GM21423 (cell line): ENCODE data around the gene CDC14A.
A peak's percentile ranks its signal among the peaks of the same experiment; 100 is the strongest.

Experiments
- ATAC-seq: cut with Tn5 transposase; IDR thresholded peaks from one replicate; pipeline ENCODE4 v1.9.1; 2021; ENCODE audit warnings: mild to moderate bottlenecking, moderate library complexity; ENCODE audit not compliant: unreplicated experiment

Gene CDC14A

DNA sequence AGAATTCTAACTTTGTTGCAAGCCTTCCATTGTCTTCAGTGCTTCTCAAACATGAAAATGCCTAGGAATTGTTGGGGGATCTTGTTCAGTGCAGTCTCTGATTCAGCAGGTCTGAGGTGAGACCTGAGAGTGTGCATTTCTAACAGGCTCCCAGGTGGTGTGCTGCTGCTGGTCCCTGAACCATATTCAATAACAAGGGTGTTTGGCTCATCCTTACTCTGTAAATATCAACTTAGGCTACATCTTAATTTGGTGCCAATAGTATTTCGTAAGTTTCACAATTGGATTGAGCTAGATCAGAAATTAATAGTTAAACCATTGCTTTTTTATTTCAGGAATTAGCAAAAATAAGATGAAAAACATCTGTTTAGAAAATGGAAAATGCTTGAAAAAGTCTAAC lies 126.5 kb downstream of the CDC14A start:
- ATAC-seq: no peak

- no peak for ATAC-seq
Measured at GRCh38 chr1:100479620-100480338, 127.5 kb downstream of the CDC14A start.

GRCh38 chr1:100481303-100481702 lies 129.0 kb downstream of the CDC14A start:
- ATAC-seq: no peak

GRCh38 chr1:100482167-100482566 lies 129.9 kb downstream of the CDC14A start:
- no peak for ATAC-seq

DNA sequence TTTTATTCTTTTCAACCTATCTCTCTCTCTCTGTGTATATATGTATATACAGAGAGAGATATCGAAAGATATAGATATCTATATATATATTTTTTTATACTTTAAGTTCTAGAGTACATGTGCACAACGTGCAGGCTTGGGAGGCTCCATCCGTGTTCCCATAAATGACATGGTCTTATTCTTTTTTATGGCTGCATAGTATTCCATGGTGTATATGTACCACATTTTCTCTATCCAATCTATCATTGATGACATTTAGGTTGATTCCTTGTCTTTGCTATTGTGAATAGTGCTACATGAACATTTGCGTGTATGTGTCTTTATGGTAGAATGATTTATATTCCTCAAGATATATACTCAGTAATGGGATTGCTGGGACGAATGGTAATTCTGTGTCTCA lies 130.4 kb downstream of the CDC14A start:
- no peak for ATAC-seq

GRCh38 chr1:100483230-100483629 lies 130.9 kb downstream of the CDC14A start:
- ATAC-seq: no peak

GRCh38 chr1:100485855-100486258 lies 133.6 kb downstream of the CDC14A start:
- no peak for ATAC-seq

DNA sequence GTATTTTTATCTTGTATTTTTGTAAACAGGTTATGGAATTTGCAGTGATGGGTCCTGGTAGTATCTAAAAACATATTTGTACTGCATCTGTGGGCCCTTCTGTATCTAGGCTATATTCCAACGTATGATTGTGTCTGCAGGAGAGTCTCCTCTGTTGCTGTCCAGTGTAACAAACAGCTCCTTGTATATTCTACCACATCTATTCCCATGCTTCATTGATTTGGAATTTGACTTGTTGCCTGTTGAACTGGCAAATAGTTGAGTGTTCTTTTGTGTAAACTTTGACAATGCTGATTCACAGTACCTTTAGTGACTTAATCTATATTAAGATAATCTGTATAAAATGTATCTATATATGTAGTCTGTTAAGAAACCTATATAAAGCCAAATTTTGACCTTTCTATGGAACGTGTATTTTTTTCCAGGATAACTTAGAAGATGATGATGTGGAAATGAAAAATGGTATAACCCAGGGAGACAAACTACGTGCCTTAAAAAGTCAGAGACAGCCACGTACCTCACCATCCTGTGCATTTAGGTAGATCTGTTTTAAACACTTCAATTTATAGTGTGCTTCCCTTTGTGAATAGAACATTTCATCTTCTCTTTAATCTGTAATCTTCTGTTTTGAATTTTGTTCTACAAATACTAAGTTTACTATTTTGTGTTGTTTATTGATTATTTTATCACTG lies 142.2 kb downstream of the CDC14A start:
- no peak for ATAC-seq

GRCh38 chr1:100496896-100497295 lies 144.6 kb downstream of the CDC14A start:
- no peak for ATAC-seq

DNA sequence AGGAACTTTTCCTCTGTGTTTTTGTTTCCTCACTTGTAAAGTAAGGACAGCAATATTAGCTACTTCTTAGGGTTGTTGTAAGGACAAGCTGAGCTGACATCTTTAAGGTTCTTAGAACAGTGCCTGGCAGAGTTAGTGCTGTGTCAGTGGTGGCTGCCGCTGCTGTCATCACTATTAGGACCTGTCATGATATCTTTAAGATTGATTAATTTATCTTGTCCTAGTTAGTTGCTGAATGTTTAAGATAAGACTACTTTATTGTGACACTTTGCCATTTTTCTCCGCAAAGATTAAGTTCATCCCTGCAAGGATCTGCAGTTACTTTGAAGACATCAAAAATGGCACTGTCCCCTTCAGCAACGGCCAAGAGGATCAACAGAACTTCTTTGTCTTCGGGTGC lies 145.5 kb downstream of the CDC14A start:
- no peak for ATAC-seq

DNA sequence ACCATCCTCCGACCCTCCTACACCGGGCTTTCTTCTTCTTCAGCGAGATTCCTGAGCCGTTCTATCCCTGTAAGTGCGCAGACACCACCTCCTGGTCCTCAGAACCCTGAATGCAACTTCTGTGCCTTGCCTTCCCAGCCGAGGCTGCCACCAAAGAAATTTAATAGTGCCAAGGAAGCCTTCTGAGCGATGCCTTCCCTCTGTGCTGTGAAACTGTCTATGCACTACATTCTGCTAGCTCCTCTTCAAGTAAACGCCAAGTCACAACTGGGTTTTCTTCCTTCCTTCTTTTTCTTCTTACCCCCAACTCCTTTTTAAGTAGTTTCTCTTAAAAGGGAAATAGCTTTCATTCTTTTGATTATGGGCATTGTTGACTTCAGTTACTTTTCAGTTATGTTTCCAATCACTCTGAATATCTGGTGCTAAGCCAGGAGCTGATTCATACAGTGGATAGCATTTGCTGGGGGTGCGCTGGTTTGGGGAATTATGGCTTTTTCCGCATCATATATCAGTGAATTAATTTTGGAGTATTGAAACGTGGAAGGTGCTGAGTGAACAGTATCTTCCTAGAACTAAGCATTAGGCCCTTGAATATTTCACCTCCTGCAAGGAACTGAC lies 147.0 kb downstream of the CDC14A start:
- no peak for ATAC-seq

DNA sequence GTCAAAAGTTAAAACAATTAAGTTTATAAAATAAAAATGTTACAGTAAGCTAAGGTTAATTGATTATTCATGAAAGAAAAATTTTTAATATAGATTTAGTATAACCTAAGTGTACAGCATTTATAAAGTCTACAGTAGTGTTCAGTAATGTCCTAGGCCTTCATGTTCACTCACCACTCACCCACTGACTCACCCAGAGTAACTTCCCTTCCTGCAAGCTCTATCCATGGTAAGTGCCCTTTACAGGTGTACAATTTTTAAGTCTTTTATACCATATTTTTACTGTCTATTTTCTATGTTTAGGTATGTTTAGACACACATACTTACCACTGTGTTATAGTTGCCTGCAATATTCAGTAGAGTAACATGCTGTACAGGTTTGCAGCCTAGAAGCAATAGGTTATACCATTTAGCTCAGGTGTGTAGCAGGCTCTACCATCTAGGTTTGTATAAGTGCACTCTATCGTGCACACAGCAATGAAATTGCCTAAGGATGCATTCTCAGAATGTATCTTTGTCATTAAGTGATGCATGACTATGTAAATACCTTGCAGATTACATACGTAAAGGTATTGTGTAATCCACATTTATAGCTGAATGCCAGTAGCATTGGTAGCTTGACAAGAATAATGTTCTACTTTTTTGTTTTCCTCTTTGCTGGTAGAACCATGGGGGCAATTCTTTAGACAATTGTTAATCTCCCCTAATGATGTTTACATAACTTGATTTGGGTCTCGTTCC lies 149.9 kb downstream of the CDC14A start:
- no peak for ATAC-seq

- no peak for ATAC-seq
Measured at GRCh38 chr1:100506217-100506616, 153.9 kb downstream of the CDC14A start.

GRCh38 chr1:100510451-100510850 lies 158.1 kb downstream of the CDC14A start:
- ATAC-seq: no peak

- no peak for ATAC-seq
Measured at GRCh38 chr1:100511058-100511457, 158.8 kb downstream of the CDC14A start.

DNA sequence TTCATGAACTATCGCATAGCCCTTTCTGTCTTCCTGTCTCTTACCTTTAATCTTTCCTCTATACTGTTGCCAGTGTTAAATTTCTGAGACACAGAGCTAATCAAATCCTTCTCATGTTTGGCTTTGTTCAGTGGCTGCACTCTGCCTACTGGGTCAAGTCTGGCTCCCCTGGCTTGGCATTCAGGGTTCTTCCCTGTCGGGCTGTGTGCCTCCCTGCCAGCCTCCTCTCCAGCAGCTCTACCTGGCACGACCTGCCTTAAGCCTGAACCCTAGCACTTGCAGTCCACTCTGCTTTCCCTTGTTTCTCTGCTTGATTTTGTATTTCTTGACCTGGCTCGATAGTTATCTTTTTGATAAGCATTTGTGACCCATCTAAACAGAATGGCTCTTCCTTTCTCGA lies 159.5 kb downstream of the CDC14A start:
- no peak for ATAC-seq

DNA sequence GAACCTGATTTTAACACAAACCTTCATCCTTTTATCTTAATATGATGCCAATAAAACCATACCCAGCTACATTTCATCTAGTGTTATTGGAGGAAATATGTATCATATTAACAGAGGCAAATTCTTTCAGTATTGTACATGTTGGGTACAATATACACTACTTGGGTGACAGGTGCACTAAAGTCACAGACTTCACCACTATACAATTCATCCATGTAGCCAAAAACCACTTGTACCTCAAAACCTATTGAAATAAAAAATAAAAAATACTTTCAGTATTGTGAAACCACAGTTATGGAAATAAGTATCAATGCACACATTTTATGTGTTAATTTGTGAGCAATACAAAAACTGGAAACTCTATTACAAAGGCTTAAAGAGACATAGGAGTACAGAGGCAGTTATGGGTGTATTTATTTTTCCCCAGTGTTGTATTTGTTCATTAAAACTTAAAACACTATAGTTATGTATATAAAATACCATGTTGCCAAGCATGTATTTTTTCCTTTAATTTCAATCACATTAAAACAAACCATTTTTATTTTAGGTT lies 160.6 kb downstream of the CDC14A start:
- no peak for ATAC-seq

GRCh38 chr1:100516857-100517256 lies 164.6 kb downstream of the CDC14A start:
- no peak for ATAC-seq

DNA sequence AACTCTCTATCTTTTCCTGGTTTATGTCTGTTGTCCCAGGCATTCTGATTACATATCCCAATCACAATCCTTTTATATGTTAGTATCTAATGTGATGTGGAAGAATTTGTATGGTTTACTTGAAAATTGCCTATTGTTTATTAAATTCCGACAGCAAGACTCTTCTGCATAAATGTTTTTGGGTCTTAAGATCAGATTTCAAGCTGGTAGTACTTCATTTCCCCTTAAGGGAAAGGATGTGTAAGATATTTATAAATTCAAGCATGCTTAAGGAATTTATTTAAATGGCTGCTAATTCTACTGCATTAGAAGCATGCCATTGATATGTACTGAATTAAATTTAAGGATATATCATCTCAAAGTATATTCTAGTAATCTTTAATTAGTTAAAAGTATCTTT lies 165.2 kb downstream of the CDC14A start:
- ATAC-seq: no peak

GRCh38 chr1:100518023-100518422 lies 165.7 kb downstream of the CDC14A start:
- ATAC-seq: no peak

- peak; percentile 96 for ATAC-seq
Measured at GRCh38 chr1:100523038-100523652, 170.8 kb downstream of the CDC14A start.
